SK-N-SH (cell line): ENCODE measurements around the gene AKR1A1. TPM values are rescaled to one million over a fixed set of nuclear protein-coding genes. Genes with fewer than 3 reads are reported as not detected.

Experiments
- CTCF ChIA-PET: fragments of 300-600, 350-600 bp; formaldehyde crosslinking; extraction: SDS; loops from one replicate; lab custom pipeline; 2021; lab: Yijun Ruan, JAX
- POLR2A ChIA-PET: fragments of 350-600 bp; sonication (Branson Sonifier 250); formaldehyde crosslinking; extraction: SDS; loops from one replicate; lab custom pipeline; 2020; ENCODE audit warnings: antibody characterized with exemption, inconsistent platforms; lab: Yijun Ruan, JAX
- DNase-seq: peaks from one replicate; pipeline ENCODE4 v3.0.0; 2012
- H2AFZ ChIP-seq: fragments of 200-600 bp; sonication (generic); 2 replicates; pipeline ENCODE4 v1.8.1; 2016; ENCODE audit warnings: antibody characterized with exemption, mild to moderate bottlenecking, low read depth
- H3F3A ChIP-seq: fragments of 200-600 bp; sonication (generic); replicated peaks from 2 replicates; pipeline ENCODE3; 2016; ENCODE audit warnings: antibody characterized with exemption, mild to moderate bottlenecking; ENCODE audit not compliant: insufficient read depth
- H3K27ac ChIP-seq, 2 experiments: fragments of 200-500 bp in 1 of 2; fragments of 200-600 bp in 1 of 2; sonication (Bioruptor generic) in 1 of 2; sonication (generic), shearing (Covaris generic) in 1 of 2; 2 replicates each; pipeline versions ENCODE4 v1.5.1 to v1.6.1; 2014 to 2016; ENCODE audit warnings: low read depth in 2 of 2, inconsistent platforms in 1 of 2, low read length in 1 of 2, mild to moderate bottlenecking in 1 of 2, mixed read lengths in 1 of 2
- H3K27me3 ChIP-seq: fragments of 200-600 bp; sonication (generic), shearing (Covaris generic); 2 replicates; pipeline ENCODE4 v1.6.1; 2016; ENCODE audit warnings: mixed run types; ENCODE audit not compliant: insufficient read depth
- H3K36me3 ChIP-seq, 2 experiments: fragments of 200-500 bp in 1 of 2; fragments of 200-600 bp in 1 of 2; sonication (Bioruptor generic) in 1 of 2; sonication (generic) in 1 of 2; replicated peaks in 1 of 2; 2 replicates each; pipeline versions ENCODE3 to v1.5.1; 2014 to 2016; ENCODE audit warnings: low read length in 1 of 2, mild to moderate bottlenecking in 1 of 2; ENCODE audit not compliant: insufficient read depth in 2 of 2, control insufficient read depth in 1 of 2
- H3K4me1 ChIP-seq, 2 experiments: fragments of 200-500 bp in 1 of 2; fragments of 200-600 bp in 1 of 2; sonication (Bioruptor generic) in 1 of 2; sonication (generic), shearing (Covaris generic) in 1 of 2; 2 replicates each; pipeline versions ENCODE4 v1.5.1 to v1.6.1; 2014 to 2016; ENCODE audit warnings: low read depth in 1 of 2, low read length in 1 of 2, mixed run types in 1 of 2; ENCODE audit not compliant: insufficient read depth in 2 of 2, control insufficient read depth in 1 of 2
- H3K4me2 ChIP-seq: fragments of 200-600 bp; sonication (generic), shearing (Covaris generic); 2 replicates; pipeline ENCODE4 v1.6.1; 2017; ENCODE audit warnings: mixed run types
- H3K4me3 ChIP-seq, 2 experiments: fragments of 200-500 bp in 1 of 2; fragments of 200-600 bp in 1 of 2; sonication (Bioruptor generic) in 1 of 2; sonication (generic), shearing (Covaris generic) in 1 of 2; 2 replicates each; pipeline versions ENCODE4 v1.5.1 to v1.8.1; 2014 to 2016; ENCODE audit warnings: low read depth in 2 of 2, inconsistent platforms in 1 of 2, low read length in 1 of 2, mild to moderate bottlenecking in 1 of 2, mixed read lengths in 1 of 2, moderate library complexity in 1 of 2
- H3K79me2 ChIP-seq: fragments of 200-600 bp; sonication (generic); 2 replicates; pipeline ENCODE4 v1.8.1; 2017; ENCODE audit warnings: mild to moderate bottlenecking; ENCODE audit not compliant: insufficient read depth
- H3K9ac ChIP-seq: fragments of 200-600 bp; sonication (generic); 2 replicates; pipeline ENCODE4 v1.6.1; 2017; ENCODE audit warnings: mixed run types
- H3K9me2 ChIP-seq: fragments of 200-600 bp; sonication (generic); 2 replicates; pipeline ENCODE4 v1.6.1; 2017; ENCODE audit warnings: mixed run types
- H3K9me3 ChIP-seq: fragments of 200-600 bp; sonication (generic); 2 replicates; pipeline ENCODE4 v1.6.1; 2017; ENCODE audit warnings: mixed run types, mild to moderate bottlenecking, moderate library complexity
- H4K20me1 ChIP-seq: fragments of 200-600 bp; sonication (generic); 2 replicates; pipeline ENCODE4 v1.6.1; 2017; ENCODE audit warnings: mild to moderate bottlenecking, mixed run types; ENCODE audit not compliant: insufficient read depth
- ELF1 ChIP-seq: IDR thresholded peaks from 2 replicates; pipeline ENCODE4 v1.4.0; 2012
- EP300 ChIP-seq, 2 experiments: IDR thresholded peaks; 2 replicates each; pipeline versions ENCODE4 v1.4.0 to v1.6.1; 2012; ENCODE audit warnings: borderline replicate concordance in 1 of 2, low read depth in 1 of 2, low read length in 1 of 2
- EZH2phosphoT487 ChIP-seq: fragments of 200-600 bp; sonication (generic); IDR thresholded peaks from 2 replicates; pipeline ENCODE4 v1.6.1; 2017; ENCODE audit warnings: low read depth, mixed run types, mild to moderate bottlenecking, antibody characterized with exemption, moderate library complexity, borderline replicate concordance
- FOXM1 ChIP-seq: IDR thresholded peaks from 2 replicates; pipeline ENCODE4 v1.4.0; 2012; ENCODE audit warnings: low read depth, mild to moderate bottlenecking
- GATA2 ChIP-seq: sonication (generic); formaldehyde crosslinking; IDR thresholded peaks from 2 replicates; pipeline ENCODE4 v1.5.0; 2020; ENCODE audit warnings: mild to moderate bottlenecking, missing genetic modification reagents
- JUND ChIP-seq: IDR thresholded peaks from 2 replicates; pipeline ENCODE4 v1.4.0; 2012
- MEF2A ChIP-seq: IDR thresholded peaks from 2 replicates; pipeline ENCODE4 v1.4.0; 2012; ENCODE audit warnings: low read depth, borderline replicate concordance
- NFIC ChIP-seq: IDR thresholded peaks from 2 replicates; pipeline ENCODE4 v1.4.0; 2012; ENCODE audit warnings: borderline replicate concordance
- NRF1 ChIP-seq: IDR thresholded peaks from 2 replicates; pipeline ENCODE4 v1.6.1; 2012; ENCODE audit warnings: low read depth, mild to moderate bottlenecking, low read length
- POLR2AphosphoS5 ChIP-seq: IDR thresholded peaks from 2 replicates; pipeline ENCODE4 v1.6.1; 2012; ENCODE audit warnings: low read depth, low read length
- RCOR1 ChIP-seq: fragments of 150-350 bp; IDR thresholded peaks from 2 replicates; pipeline ENCODE4 v1.6.1; 2017; ENCODE audit warnings: antibody characterized with exemption, low read length
- RFX5 ChIP-seq: IDR thresholded peaks from 2 replicates; pipeline ENCODE4 v1.6.1; 2012; ENCODE audit warnings: mild to moderate bottlenecking, improper control_type of control experiment, low read length
- SIN3A ChIP-seq: IDR thresholded peaks from 2 replicates; pipeline ENCODE4 v1.6.1; 2012; ENCODE audit warnings: low read depth, mild to moderate bottlenecking, low read length, moderate library complexity, borderline replicate concordance
- TAF1 ChIP-seq: IDR thresholded peaks from 2 replicates; pipeline ENCODE4 v1.6.1; 2012; ENCODE audit warnings: low read depth, mild to moderate bottlenecking, low read length, moderate library complexity, borderline replicate concordance
- WGBS: methylation state at CpG from one replicate; pipeline ENCODE4 v1.1.6; 2017; ENCODE audit warnings: low lambda C conversion rate; 5-methylcytosine and 5-hydroxymethylcytosine counted together
- polyA plus RNA-seq, 3 experiments: library from polyadenylated mRNA; depleted of rRNA; stranded (reverse); fragments of >200 nt; gene quantifications; 2 replicates each; pipeline ENCODE4 v1.2.3, GENCODE V29; 2012
- TF ChIP-seq, protein P1 (sequence below): IDR thresholded peaks from 2 replicates; pipeline ENCODE4 v1.6.1; 2012; ENCODE audit warnings: mild to moderate bottlenecking, low read depth, low read length, moderate library complexity
- TF ChIP-seq, protein P2 (sequence below): IDR thresholded peaks from 2 replicates; pipeline ENCODE4 v1.4.0; 2012; ENCODE audit warnings: low read depth, borderline replicate concordance
- TF ChIP-seq, protein P3 (sequence below): IDR thresholded peaks from 2 replicates; pipeline ENCODE4 v1.4.0; 2012; ENCODE audit warnings: low read depth
- TF ChIP-seq, protein P4 (sequence below): IDR thresholded peaks from 2 replicates; pipeline ENCODE4; 2012

Gene AKR1A1
- polyA plus RNA-seq, 1 of the 3 experiments (the other 2 are of a cell fraction) = 156 TPM

DNA sequence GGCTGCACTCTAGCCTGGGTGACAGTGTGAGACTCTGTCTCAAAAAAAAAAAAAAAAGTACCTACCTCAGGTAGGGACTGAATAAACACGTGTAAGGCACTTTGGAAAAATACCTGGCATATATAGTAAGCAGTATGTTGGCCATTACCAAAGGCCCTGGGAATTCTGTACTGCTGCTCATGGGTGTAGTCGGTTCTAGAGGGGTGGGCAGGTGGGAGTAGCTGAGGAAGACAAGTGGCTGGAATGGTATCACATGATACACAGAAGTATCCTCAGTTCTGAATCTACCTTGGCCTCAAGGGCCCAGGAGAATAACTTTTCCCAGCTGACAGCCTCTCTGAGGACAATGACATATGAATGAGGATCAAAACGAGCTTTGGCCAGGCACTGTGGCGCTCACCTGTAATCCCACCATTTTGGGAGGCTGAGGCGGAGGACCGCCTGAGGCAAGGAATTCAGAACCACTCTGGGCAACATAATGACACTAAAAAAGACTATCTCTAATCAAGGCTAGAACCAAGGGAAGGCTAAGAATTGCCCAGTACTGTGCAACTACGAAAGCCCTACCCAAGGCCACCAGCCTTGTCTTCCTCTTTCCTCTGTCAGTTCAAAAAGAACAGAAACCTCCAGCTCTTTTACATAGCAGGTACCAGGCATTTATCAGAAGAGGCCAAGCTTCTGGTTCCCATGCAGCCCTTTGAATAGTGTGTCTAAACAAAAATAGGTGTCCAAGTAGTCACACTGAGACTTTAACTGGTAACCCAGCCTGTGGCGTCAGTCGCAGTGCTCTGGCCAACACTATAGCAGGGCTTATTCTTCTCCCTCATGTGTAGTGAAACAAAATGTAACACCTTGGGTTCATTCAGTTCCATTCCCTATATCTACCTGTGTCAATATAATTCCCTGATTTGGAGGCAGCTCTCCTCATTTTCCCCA, 40.3 kb upstream of the AKR1A1 start:
- Histone ChIP-seq H2AFZ (no peak overlapping the region), H3K27me3 (no peaks in the 10 kb centered on the region), H3K9ac (no peak overlapping the region), H3K4me3 (no peak overlapping the region), H3K4me1 (no peaks in the 10 kb centered on the region), H3K9me3 (no peaks in the 10 kb centered on the region)
- 70% methylated on average over 9 of the region's 9 CpGs for WGBS
- CTCF ChIA-PET = interaction anchor here (1.2 to 8.4 kb wide), 4 partner anchors 9 to 57 kb away, joined by 3 to 164 read pairs (median 26); partner anchors contain the start of genes AKR1A1, CCDC163 and MMACHC
- DNase-seq = no peak
- TF ChIP-seq FOXM1 = no peak
- no peak for TF ChIP-seq NRF1
- TF ChIP-seq GATA2 (CRISPR knock-in tag) = no peak
- TF ChIP-seq, protein P1, sequence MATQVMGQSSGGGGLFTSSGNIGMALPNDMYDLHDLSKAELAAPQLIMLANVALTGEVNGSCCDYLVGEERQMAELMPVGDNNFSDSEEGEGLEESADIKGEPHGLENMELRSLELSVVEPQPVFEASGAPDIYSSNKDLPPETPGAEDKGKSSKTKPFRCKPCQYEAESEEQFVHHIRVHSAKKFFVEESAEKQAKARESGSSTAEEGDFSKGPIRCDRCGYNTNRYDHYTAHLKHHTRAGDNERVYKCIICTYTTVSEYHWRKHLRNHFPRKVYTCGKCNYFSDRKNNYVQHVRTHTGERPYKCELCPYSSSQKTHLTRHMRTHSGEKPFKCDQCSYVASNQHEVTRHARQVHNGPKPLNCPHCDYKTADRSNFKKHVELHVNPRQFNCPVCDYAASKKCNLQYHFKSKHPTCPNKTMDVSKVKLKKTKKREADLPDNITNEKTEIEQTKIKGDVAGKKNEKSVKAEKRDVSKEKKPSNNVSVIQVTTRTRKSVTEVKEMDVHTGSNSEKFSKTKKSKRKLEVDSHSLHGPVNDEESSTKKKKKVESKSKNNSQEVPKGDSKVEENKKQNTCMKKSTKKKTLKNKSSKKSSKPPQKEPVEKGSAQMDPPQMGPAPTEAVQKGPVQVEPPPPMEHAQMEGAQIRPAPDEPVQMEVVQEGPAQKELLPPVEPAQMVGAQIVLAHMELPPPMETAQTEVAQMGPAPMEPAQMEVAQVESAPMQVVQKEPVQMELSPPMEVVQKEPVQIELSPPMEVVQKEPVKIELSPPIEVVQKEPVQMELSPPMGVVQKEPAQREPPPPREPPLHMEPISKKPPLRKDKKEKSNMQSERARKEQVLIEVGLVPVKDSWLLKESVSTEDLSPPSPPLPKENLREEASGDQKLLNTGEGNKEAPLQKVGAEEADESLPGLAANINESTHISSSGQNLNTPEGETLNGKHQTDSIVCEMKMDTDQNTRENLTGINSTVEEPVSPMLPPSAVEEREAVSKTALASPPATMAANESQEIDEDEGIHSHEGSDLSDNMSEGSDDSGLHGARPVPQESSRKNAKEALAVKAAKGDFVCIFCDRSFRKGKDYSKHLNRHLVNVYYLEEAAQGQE = no peak
- TF ChIP-seq POLR2AphosphoS5 = no peak
- no peak for TF ChIP-seq TAF1
- TF ChIP-seq RFX5 = no peak
- TF ChIP-seq, all 33 proteins: peak for 0
- peaks cover 55 to 56% of the 10 kb centered on the region in 2 experiments for H3K36me3 ChIP-seq
- peaks cover 31% of the 10 kb centered on the region for H3F3A ChIP-seq
- no peak overlapping the region for H3K27ac ChIP-seq
- POLR2A ChIA-PET = interaction anchor here (0.9 to 3.2 kb wide), 2 partner anchors 11 to 47 kb away, joined by 3 to 29 read pairs; partner anchors contain the start of gene PRDX1
- H3K9me2 ChIP-seq = no peaks in the 10 kb centered on the region
- H3K4me2 ChIP-seq = no peak overlapping the region
- 0 out of 2 replicates have a peak, but pooled peaks cover 3% of the 10 kb centered on the region for H4K20me1 ChIP-seq
- H3K79me2 ChIP-seq = peaks cover 15% of the 10 kb centered on the region

- Histone ChIP-seq H3K4me2 (no peak overlapping the region), H4K20me1 (peaks cover 9% of the 10 kb centered on the region; the same call in 1 of the 2 replicates), H3K4me1 (no peaks in the 10 kb centered on the region), H3K27me3 (no peaks in the 10 kb centered on the region), H3K27ac (no peak overlapping the region), H3K9ac (no peak overlapping the region), H3K36me3 (peaks cover 62 to 63% of the 10 kb centered on the region in 2 experiments), H2AFZ (no peak overlapping the region), H3K9me2 (no peaks in the 10 kb centered on the region), H3K9me3 (no peaks in the 10 kb centered on the region), H3K4me3 (no peak overlapping the region), H3F3A (peaks cover 31% of the 10 kb centered on the region), H3K79me2 (peaks cover 22% of the 10 kb centered on the region)
- POLR2A ChIA-PET = interaction anchor here (0.9 to 3.2 kb wide), 3 partner anchors 10 to 72 kb away, joined by 3 to 29 read pairs (median 3); partner anchors contain the start of gene PRDX1
- DNase-seq = no peak
- 95% methylated on average over 4 of the region's 4 CpGs for WGBS
- CTCF ChIA-PET = interaction anchor here (1.2 to 8.4 kb wide), 7 partner anchors 11 to 63 kb away, joined by 3 to 164 read pairs (median 17); partner anchors contain the start of genes AKR1A1, CCDC163, MMACHC and TESK2
- TF ChIP-seq NRF1 = no peak
- TF ChIP-seq JUND = no peak
- TF ChIP-seq NFIC = no peak
- TF ChIP-seq MEF2A = no peak
- no peak for TF ChIP-seq RCOR1
- TF ChIP-seq, protein P2, sequence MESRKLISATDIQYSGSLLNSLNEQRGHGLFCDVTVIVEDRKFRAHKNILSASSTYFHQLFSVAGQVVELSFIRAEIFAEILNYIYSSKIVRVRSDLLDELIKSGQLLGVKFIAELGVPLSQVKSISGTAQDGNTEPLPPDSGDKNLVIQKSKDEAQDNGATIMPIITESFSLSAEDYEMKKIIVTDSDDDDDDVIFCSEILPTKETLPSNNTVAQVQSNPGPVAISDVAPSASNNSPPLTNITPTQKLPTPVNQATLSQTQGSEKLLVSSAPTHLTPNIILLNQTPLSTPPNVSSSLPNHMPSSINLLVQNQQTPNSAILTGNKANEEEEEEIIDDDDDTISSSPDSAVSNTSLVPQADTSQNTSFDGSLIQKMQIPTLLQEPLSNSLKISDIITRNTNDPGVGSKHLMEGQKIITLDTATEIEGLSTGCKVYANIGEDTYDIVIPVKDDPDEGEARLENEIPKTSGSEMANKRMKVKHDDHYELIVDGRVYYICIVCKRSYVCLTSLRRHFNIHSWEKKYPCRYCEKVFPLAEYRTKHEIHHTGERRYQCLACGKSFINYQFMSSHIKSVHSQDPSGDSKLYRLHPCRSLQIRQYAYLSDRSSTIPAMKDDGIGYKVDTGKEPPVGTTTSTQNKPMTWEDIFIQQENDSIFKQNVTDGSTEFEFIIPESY = no peak
- TF ChIP-seq ELF1 = no peak
- TF ChIP-seq EP300 (IDR thresholded peaks at IDR 0.05; ENCODE audit: borderline replicate concordance in 1 of 2, low read depth in 1 of 2, low read length in 1 of 2) = no peak
- no peak for TF ChIP-seq EZH2phosphoT487
- TF ChIP-seq, protein P3, sequence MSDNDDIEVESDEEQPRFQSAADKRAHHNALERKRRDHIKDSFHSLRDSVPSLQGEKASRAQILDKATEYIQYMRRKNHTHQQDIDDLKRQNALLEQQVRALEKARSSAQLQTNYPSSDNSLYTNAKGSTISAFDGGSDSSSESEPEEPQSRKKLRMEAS = no peak
- TF ChIP-seq SIN3A = no peak
- TF ChIP-seq, protein P4, sequence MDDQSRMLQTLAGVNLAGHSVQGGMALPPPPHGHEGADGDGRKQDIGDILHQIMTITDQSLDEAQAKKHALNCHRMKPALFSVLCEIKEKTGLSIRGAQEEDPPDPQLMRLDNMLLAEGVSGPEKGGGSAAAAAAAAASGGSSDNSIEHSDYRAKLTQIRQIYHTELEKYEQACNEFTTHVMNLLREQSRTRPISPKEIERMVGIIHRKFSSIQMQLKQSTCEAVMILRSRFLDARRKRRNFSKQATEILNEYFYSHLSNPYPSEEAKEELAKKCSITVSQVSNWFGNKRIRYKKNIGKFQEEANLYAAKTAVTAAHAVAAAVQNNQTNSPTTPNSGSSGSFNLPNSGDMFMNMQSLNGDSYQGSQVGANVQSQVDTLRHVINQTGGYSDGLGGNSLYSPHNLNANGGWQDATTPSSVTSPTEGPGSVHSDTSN = no peak
Measured at GRCh38 chr1:45510972-45511527, 39.6 kb upstream of the AKR1A1 start.
